HG02970 (cell line): ENCODE data around the gene OSGEPL1.
A peak's percentile ranks its signal among the peaks of the same experiment; 100 is the strongest.
"Not testable (repeated sequence)": the region's sequence is repeated elsewhere in the genome, so short reads cannot be mapped to it uniquely, and the experiment has no call there.

Source experiments
- ATAC-seq: cut with Tn5 transposase; IDR thresholded peaks from one replicate; pipeline ENCODE4 v1.9.1; 2021; ENCODE audit warnings: mild to moderate bottlenecking, moderate library complexity, moderate number of reproducible peaks; ENCODE audit not compliant: unreplicated experiment, low FRiP score

Gene OSGEPL1, protein sequence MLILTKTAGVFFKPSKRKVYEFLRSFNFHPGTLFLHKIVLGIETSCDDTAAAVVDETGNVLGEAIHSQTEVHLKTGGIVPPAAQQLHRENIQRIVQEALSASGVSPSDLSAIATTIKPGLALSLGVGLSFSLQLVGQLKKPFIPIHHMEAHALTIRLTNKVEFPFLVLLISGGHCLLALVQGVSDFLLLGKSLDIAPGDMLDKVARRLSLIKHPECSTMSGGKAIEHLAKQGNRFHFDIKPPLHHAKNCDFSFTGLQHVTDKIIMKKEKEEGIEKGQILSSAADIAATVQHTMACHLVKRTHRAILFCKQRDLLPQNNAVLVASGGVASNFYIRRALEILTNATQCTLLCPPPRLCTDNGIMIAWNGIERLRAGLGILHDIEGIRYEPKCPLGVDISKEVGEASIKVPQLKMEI

DNA sequence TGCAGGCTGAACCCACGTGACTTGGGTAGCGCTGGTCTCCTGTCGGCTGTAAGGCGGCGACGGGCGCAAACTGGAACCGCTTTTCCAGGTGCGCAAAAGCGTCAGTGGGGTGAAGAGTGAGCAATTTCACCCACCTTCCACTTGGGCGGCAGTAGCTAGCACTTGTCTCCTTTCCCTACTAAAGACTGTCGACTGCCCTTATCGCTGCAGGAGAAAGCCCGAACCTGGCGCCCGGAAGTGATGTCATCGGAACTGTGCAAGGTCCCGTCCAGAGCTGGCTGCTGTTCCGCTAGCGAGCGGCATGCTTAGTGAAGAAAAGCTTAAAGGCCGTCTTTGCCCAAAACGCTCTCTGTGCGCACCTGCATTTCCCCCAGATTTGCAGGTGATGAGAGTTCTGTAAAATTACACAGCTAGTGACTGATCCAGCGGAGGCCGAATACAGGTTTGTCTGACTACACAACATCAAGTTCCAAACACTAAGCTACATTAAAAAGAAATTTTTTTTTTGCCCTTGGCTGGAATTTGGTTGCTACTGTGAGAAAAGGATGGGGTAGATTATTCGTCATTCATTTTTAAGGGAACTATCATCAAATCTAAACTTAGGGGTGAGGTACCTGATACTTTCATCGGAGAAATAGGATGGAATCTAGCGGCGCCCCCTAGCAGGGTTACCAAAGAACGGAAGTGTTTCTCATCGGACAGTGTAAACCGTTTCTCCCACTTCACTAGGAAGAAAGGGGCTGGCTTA lies at the start of gene OSGEPL1:
TSS of gene OSGEPL1 (minus strand) at position 242 of the 748 bp plus-strand sequence. CDS start 1,152 bp downstream, outside the sequence.
- peak; percentile 93 for ATAC-seq

DNA sequence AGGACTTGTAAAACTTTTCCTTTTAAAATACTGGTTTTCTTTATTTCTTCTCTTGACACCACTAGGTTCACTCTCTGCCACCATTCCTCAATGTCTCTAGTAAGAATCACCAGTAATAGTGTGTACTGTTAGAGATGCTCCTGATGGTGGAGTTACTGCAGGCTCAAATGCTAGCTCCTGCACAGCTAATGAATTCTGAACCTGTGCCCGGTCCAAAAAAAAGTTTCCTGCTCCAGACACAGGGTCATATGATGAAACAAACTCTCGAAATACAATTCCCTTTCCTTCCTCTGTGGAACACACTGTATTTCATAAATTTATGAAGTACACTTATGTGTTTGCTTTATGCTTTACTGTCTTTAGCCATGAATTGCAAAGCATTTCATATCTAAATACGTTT lies 40.8 kb upstream of the OSGEPL1 start:
- ATAC-seq = no peak

DNA sequence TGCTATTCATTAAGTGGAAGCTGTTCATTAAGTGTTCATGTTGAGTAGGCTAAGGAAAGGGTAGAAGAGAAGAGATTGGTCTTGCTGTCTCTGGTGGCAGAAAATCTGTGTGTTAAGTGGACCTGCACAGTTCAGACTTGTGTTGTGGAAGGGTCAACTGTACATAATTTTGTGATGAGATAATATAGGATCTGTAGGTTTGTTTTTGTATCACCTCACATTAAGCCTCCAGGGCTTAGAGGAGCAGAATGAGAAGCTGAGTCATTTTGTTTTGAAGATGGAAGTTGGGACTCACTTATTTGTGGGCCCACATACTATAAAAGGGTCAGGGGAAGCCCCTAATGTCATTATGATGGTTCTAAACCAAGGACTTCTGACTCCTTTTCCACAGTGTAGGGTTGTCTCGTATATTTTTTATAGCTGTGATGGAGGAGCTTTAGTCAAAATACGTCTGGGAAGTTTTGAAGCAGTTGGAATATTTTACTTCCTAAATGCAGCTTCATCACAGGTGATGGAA lies 39.9 kb upstream of the OSGEPL1 start:
- no peak for ATAC-seq

DNA sequence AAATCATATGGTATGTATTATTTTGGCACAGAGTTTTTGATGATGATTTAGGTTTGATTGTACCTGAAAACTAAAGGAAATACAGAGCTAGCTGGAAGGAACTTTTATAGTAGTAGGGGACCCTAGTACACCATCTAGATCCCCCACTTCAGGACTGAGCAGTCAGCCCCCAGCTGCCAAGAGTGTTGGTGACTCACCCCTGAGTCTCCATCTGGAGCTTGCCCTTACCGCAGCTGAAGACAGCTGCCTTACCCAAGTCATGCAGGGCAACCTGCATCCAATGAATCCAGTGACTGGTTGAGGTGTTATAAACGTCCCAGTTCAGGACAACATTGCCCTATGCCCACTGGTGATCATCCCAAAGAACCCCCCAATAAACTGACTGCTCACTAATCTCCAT lies 36.9 kb upstream of the OSGEPL1 start:
- no peak for ATAC-seq

DNA sequence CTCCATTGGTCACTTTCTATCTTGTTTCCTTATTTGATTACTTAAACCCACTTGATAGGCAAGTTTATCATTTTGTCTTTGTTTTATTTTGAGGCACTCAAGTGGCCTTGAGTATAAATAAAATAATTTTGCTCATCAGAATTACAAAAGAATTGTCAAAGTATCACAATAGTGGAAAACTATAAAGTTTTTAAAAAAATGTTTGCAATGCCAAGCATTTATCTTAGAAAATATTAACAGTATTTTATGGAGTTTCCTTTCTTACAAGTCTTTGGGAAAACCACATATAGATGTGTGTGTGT lies 36.4 kb upstream of the OSGEPL1 start:
- ATAC-seq = no peak

DNA sequence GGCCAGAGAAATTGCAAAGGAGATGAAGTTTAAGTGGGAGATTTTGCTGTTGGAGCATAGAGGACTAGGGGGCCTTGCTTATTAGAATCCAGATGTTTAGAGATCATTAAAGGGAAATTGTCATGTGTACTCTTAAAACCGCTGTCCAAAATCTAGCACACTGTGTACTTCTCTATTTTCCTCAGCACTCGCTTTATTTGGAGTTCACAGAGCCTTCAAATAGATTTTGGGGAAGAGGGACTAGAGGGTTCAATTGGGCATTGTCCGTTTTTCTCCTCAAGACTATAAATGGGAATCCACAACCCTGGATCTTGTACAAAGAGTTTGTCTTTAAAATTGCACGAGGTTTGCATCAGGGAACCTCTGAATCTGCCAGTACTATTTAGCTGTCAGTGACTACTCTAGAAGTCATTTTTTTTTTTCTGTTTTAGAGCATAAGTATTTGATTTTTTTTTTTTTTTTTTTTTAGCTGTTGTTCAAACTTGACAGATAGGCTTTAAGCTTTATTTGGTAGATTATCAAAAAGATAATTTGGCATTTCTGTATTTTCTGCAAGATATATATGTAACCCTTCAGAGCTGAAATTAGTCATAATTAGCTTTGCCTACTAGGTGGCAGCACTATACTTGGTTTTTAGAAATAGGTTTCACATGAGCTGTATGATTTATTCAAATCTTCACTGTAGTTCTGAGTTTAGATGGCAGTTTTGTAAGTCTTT lies 35.9 kb upstream of the OSGEPL1 start:
- ATAC-seq = no peak

DNA sequence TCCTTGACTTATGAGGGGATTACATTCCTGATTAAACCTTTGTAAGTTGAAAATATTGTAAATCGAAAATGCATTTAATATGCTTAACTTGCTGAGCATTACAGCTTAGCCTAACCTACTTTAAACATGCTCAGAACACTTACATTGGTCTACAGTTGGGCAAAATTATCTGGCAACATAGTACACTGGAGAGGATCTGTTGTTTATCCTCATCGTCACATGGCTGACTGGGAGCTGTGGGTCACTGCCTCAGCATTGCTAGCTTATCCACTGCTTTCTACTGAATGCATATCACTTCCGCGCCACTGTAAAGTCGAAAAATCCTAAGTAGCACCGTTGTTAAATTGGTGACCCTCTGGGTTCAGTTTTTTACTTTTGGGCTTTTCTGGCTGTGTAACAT lies 35.3 kb upstream of the OSGEPL1 start:
- no peak for ATAC-seq

DNA sequence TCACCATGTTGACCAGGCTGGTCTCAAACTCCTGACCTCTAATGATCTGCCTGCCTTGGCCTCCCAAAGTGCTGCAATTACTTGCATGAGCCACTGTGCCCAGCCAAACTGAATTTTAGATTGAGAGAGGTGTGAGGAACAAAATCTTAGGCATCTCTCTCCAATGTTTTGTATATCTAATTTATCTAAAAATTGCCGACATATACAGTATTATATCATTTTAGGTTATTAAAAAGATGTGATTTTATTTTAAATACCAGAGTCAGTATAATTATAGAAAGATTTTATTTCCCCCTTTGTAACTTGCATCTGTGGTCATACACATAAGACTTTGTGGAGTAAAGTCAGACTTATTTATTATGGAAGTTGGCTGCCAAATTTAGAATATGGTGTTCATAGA lies 31.7 kb upstream of the OSGEPL1 start:
- no peak for ATAC-seq

DNA sequence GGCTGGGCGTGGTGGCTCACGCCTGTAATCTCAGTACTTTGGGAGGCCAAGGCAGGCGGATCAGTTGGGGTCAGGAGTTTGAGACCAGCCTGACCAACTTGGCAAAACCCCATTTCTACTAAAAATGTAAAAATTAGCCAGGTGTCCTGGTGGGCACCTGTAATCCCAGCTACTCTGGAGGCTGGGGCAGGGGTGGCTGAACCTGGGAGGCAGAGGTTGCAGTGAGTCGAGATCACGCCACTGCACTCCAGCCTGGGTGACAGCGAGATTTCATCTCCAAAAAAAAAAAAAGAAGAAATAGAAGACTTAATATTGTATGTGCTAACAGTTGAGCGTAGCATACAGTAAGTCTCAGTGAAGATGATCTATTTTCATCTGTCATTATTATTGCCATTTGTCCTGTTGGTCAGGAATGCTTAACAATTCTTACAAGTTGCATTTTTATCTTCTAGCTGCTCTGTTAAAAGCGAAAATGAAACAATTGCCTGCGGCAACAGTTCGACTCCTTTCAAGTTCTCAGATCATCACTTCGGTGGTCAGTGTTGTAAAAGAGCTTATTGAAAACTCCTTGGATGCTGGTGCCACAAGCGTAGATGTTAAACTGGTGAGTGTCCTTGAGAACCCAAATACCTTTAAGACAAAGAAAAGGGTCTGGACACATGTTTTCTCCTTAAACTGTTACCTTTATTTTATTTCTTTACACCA lies 28.9 kb upstream of the OSGEPL1 start:
- no peak for ATAC-seq

DNA sequence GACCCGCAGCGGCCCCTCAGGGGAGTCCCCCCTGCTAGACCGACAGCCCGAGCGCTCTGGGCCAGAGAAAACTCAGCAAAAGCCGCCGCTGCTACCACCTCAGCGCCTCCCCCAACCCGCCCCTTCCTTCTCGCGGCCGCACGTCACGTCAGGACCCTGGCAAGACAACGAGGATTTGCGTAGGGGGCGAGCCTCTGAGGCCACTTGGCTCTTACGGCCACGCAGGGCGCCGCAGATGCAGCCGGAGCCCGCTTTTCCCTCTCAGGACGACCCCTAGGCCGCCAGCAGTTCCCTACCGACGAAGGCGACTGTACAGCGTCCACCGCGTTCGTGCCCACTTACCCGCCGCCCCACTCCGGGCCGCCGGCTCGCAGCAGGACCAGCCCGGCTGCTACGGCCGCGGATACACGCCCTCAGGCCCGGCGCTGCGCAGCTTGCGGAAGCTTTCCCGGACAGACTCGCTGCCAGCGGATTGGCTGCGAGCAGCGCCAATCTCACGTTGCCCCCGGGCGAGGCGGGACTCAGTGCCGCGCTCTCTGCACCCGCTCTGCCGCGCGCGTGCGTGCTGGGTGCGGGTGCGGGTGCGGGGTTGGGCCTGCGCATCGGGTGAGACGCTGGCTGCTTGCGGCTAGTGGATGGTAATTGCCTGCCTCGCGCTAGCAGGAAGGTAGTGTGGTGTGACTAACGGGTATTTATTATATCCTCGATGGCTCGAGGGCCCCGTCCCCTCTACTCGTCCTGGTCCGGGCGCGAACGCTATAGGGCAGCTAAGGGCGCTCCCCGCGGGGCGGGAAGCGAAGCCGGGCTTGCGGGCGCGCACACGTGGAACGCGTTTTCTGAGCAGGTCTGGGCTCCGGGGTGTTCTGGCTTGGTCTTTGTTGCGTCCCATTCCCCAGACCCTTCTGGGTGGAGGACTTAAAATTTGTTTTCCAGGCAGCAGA lies 21.6 kb upstream of the OSGEPL1 start, which contains the start of the genes ORMDL1 and PMS1:
TSS of gene ORMDL1 (minus strand) at position 413 of the 941 bp plus-strand sequence. CDS start 1,744 bp downstream, outside the sequence.
TSS of gene PMS1 (plus strand) at position 524 of the 941 bp plus-strand sequence. CDS start 7,360 bp downstream, outside the sequence.
- peak; percentile 98 for ATAC-seq

DNA sequence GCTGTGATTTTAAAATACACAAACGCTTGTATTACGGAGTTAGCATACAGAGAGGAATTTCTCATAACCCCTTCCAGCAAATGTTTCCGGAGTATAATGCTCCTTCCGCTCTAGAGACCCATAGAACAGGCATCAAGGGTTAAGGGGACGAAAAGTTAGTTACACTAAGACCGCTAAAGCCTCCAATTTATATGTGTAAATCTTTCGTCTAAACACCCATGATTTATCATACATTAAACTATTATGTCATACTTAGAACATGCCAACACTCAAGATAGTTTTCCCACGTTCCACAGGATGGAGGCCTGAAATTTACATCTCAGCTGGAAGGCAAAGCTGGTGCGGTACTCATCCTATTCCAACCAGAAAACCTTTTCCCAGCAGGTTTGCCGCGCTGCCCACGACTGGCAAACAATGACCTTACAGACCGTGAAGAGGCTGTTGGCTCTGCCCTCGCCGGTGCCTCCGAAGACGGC lies 20.9 kb upstream of the OSGEPL1 start:
- no peak for ATAC-seq

DNA sequence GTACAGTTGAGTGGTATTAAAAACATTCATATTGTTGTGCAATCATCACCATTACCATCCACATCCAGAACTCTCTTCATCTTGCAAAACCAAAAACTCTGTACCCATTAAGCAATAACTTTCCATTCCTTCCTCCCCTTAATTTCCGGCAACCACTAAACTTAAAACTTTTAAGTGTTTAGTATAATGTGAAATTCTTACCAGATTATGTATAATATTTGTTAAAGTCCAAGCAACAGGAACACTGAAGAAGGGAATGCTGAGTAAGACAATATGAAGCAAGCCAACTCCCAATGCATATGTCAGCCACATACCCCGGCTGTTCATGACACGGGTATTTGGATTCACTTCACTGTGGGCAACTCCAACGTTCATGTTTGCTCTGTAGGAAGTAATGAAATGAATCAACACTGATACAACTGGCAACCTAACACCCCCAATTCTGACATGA lies 19.7 kb upstream of the OSGEPL1 start:
- no peak for ATAC-seq

DNA sequence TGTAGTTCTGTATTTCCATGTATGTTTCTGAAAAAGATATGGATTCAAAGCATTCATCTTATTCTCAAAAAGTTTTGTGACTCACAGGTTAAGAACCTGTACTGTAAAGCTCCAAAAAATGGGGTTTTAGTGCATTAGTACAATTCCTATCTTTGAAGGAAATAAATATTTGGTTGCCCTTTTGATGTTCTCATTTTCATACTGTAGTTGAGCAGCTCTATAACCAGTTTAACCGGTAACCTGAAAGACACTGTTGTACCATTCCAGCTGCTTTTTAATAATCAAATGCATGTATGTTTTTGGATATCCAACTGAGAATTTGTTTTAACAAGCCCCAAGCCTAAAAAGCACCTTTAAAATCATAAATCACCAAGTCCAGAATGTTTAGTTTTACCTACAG lies 9.6 kb upstream of the OSGEPL1 start:
- no peak for ATAC-seq

DNA sequence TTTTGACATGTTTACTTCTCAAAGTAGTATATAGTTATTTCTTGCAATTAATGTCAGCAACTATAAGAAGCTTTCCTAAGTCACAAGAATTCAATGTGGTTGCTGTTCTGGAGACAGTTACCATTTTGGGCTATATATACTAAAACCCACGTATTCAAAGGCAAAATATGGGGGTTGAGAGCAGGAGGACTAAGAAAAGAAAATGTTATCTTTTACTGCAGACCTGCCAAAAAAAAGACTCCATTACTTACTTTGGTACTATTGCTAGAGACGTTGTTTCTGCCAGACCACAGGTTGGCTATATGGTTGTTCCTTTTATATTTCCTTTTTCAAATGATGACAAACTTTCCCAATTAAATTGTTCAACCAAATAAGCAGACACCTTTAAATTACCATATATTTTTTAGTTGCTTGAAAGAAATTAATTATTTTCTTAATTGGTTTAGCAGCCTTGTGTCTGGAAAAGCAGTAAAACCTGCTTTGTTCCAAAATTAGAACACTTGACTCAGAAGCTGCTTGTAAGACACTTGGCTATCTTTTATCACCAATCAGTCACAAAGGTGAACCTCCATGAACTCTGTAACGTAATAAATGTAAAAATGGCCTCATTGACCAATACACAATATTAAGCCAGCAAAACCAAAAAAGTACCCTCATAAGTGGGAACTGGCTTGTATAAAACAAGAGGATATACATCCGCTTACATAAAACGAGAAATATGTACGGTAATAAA lies 8.2 kb upstream of the OSGEPL1 start:
- ATAC-seq = no peak

DNA sequence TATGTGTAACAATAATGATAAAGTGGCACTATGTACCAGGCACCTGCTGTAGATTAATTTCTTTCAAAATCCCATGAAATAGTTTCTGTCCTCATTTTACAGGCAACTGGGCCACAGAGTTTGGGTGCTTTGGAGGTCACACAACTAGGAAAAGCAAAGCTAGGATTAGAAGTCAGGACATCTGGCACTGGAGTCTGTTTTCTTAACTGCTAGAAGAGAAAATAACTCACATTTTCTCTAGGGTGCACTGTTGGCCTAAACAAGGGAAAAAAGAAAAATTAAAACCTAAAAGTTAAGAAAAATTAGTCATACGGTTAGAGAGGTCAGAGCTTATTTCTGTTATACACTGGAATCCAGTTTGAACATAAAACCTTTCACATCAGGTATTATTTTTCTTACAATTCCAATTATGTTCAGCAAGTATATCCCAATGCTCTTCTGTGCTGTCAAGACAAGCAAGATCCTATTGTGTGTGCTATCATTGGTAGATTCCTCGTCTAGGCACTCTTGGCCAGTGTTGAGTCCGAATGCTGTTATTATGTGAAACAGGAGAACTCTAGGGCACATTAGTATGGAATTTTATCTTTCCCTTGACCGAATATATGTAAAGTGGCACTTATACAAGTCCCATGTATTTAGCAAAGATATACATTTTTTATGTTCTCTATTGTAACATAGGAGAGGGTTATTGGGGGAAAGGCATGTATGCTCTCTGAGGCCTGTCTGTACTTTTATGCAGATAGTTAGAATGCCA lies 1.5 kb upstream of the OSGEPL1 start:
- ATAC-seq = no peak

DNA sequence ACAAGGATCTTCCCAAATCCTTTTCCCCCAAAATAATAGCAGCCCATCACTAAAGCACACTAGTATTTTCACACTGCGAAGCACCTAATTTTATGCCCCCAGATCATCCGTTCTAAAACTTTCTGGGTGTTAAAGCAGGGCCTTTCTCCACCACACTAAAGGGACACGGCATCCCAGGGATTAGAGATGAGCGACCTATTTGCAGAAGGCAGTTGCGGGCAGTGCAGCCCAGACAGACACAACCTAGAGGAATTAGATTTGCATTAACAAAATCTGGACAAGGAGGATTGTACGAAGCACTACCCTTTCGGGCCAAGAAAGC lies 402 bp downstream of the OSGEPL1 start:
- ATAC-seq = no peak

DNA sequence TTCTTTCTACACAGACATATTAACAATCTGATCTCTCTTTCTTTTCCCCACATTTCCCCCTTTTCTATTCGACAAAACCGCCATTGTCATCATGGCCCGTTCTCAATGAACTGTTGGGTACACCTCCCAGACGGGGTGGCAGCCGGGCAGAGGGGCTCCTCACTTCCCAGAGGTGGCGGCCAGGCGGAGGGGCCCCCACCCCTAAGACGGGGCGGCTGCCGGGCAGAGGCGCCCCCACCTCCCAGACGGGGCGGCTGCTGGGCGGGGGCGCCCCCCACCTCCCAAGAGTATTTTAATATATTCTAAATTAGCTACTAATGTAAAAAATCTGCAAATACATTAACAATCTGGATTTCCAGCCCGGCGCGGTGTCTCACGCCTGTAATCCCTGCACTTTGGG lies 2.4 kb downstream of the OSGEPL1 start:
- ATAC-seq = not testable (repeated sequence)
